Measurements from ENCODE around the gene MAML3.

The MAML3 gene

GRCh38 chr4:139783741-139784484 is 370.1 kb downstream of the MAML3 start:
- no peak for DNase-seq (ENCODE audit: low read depth in 2 of 2)

- DNase-seq (ENCODE audit: low read depth in 2 of 2) = no peak
These were observed 371.0 kb downstream of the MAML3 start for GRCh38 chr4:139782926-139783522.

- no peak for DNase-seq (ENCODE audit: low read depth in 2 of 2)
These were observed 372.9 kb downstream of the MAML3 start for GRCh38 chr4:139781066-139781465.

GRCh38 chr4:139779691-139780090 is 374.3 kb downstream of the MAML3 start:
- no peak for DNase-seq (ENCODE audit: low read depth in 2 of 2)

- no peak for DNase-seq (ENCODE audit: low read depth in 2 of 2)
These were observed 376.2 kb downstream of the MAML3 start for GRCh38 chr4:139777757-139778156.

- no peak for DNase-seq (ENCODE audit: low read depth in 2 of 2)
These were observed 377.7 kb downstream of the MAML3 start for GRCh38 chr4:139776235-139776634.

- DNase-seq (ENCODE audit: low read depth in 2 of 2) = no peak
These were observed 379.1 kb downstream of the MAML3 start for GRCh38 chr4:139774759-139775487.

GRCh38 chr4:139773560-139774318 is 380.2 kb downstream of the MAML3 start:
- DNase-seq (ENCODE audit: low read depth in 2 of 2) = no peak

- no peak for DNase-seq (ENCODE audit: low read depth in 2 of 2)
These were observed 383.6 kb downstream of the MAML3 start for GRCh38 chr4:139770361-139770760.

- no peak for DNase-seq (ENCODE audit: low read depth in 2 of 2)
These were observed 384.6 kb downstream of the MAML3 start for GRCh38 chr4:139769364-139769763.

GRCh38 chr4:139768896-139769295 is 385.1 kb downstream of the MAML3 start:
- no peak for DNase-seq (ENCODE audit: low read depth in 2 of 2)

- DNase-seq (ENCODE audit: low read depth in 2 of 2) = no peak
These were observed 385.6 kb downstream of the MAML3 start for GRCh38 chr4:139768366-139768765.

GRCh38 chr4:139767585-139767984 is 386.4 kb downstream of the MAML3 start:
- DNase-seq (ENCODE audit: low read depth in 2 of 2) = no peak

GRCh38 chr4:139767168-139767567 is 386.8 kb downstream of the MAML3 start:
- DNase-seq (ENCODE audit: low read depth in 2 of 2) = no peak

- DNase-seq (ENCODE audit: low read depth in 2 of 2) = no peak
These were observed 389.2 kb downstream of the MAML3 start for GRCh38 chr4:139764686-139765310.

- DNase-seq (ENCODE audit: low read depth in 2 of 2) = no peak
These were observed 389.8 kb downstream of the MAML3 start for GRCh38 chr4:139764182-139764581.

GRCh38 chr4:139763672-139764071 is 390.3 kb downstream of the MAML3 start:
- no peak for DNase-seq (ENCODE audit: low read depth in 2 of 2)

- no peak for DNase-seq (ENCODE audit: low read depth in 2 of 2)
These were observed 390.8 kb downstream of the MAML3 start for GRCh38 chr4:139763205-139763604.

GRCh38 chr4:139762720-139763119 is 391.3 kb downstream of the MAML3 start:
- DNase-seq (ENCODE audit: low read depth in 2 of 2) = no peak

GRCh38 chr4:139761461-139761860 is 392.5 kb downstream of the MAML3 start:
- DNase-seq (ENCODE audit: low read depth in 2 of 2) = no peak

GRCh38 chr4:139760567-139760966 is 393.4 kb downstream of the MAML3 start:
- no peak for DNase-seq (ENCODE audit: low read depth in 2 of 2)

GRCh38 chr4:139759097-139759496 is 394.9 kb downstream of the MAML3 start:
- DNase-seq (ENCODE audit: low read depth in 2 of 2) = no peak

Data from stimulated activated CD4-positive, alpha-beta T cell treated with anti-CD3 and anti-CD28 coated beads, Interleukin-1b, Interleukin-23, amount 100 ng/mL, for 4 hours (primary cell).